ENCODE measurements around the gene KLHL2.
"Not testable (repeated sequence)": the region's sequence is repeated elsewhere in the genome, so short reads cannot be mapped to it uniquely, and the experiment has no call there.

The KLHL2 gene

GRCh38 chr4:165236852-165237251 is 29.5 kb downstream of the KLHL2 start:
- DNase-seq, result not testable (repeated sequence)

- not testable (repeated sequence) for DNase-seq
Observed at GRCh38 chr4:165238041-165238640, 30.8 kb downstream of the KLHL2 start.

GRCh38 chr4:165240761-165241160 is 33.4 kb downstream of the KLHL2 start:
- DNase-seq, result not testable (repeated sequence)

- DNase-seq, result not testable (repeated sequence)
Observed at GRCh38 chr4:165244148-165244547, 36.8 kb downstream of the KLHL2 start.

GRCh38 chr4:165244587-165245186 is 37.3 kb downstream of the KLHL2 start:
- DNase-seq, result not testable (repeated sequence)

- DNase-seq, result no peak
Observed at GRCh38 chr4:165248102-165248501, 40.7 kb downstream of the KLHL2 start.

GRCh38 chr4:165248904-165249303 is 41.5 kb downstream of the KLHL2 start:
- not testable (repeated sequence) for DNase-seq

- DNase-seq, result not testable (repeated sequence)
Observed at GRCh38 chr4:165254771-165255170, 47.4 kb downstream of the KLHL2 start.

- peak; percentile 5 for DNase-seq
Observed at GRCh38 chr4:165255439-165255838, 48.1 kb downstream of the KLHL2 start.

- DNase-seq, result not testable (repeated sequence)
Observed at GRCh38 chr4:165256074-165256659, 48.8 kb downstream of the KLHL2 start.

GRCh38 chr4:165259776-165260175 is 52.4 kb downstream of the KLHL2 start:
- DNase-seq, result not testable (repeated sequence)

- not testable (repeated sequence) for DNase-seq
Observed at GRCh38 chr4:165262306-165262705, 54.9 kb downstream of the KLHL2 start.

- not testable (repeated sequence) for DNase-seq
Observed at GRCh38 chr4:165263466-165263865, 56.1 kb downstream of the KLHL2 start.

GRCh38 chr4:165269931-165270330 is 62.6 kb downstream of the KLHL2 start:
- DNase-seq, result not testable (repeated sequence)

- DNase-seq, result not testable (repeated sequence)
Observed at GRCh38 chr4:165273443-165273842, 66.1 kb downstream of the KLHL2 start.

GRCh38 chr4:165275357-165275756 is 68.0 kb downstream of the KLHL2 start:
- DNase-seq, result not testable (repeated sequence)

GRCh38 chr4:165279531-165279930 is 72.2 kb downstream of the KLHL2 start:
- not testable (repeated sequence) for DNase-seq

GRCh38 chr4:165284697-165285096 is 77.3 kb downstream of the KLHL2 start:
- DNase-seq, result not testable (repeated sequence)

GRCh38 chr4:165286619-165287340 is 79.4 kb downstream of the KLHL2 start:
- not testable (repeated sequence) for DNase-seq

- no peak for DNase-seq
Observed at GRCh38 chr4:165288226-165288625, 80.9 kb downstream of the KLHL2 start.

- no peak for DNase-seq
Observed at GRCh38 chr4:165288639-165289422, 81.5 kb downstream of the KLHL2 start.

GRCh38 chr4:165289423-165289785 is 82.0 kb downstream of the KLHL2 start:
- no peak for DNase-seq

- no peak for DNase-seq
Observed at GRCh38 chr4:165293061-165293460, 85.7 kb downstream of the KLHL2 start.
